Choroid plexus epithelial cell (primary cell): ENCODE measurements around the gene GRB10.

Source experiments
- DNase-seq: peaks from one replicate; pipeline ENCODE4 v3.0.0-alpha.2; 2010; ENCODE audit warnings: low read depth
- H3K4me3 ChIP-seq: 2 replicates; pipeline ENCODE4 v1.5.1; 2011; ENCODE audit warnings: low read depth, mild to moderate bottlenecking, control low read depth, low read length, moderate library complexity
- TF ChIP-seq, protein P1 (sequence below): conservative IDR thresholded peaks from 2 replicates; pipeline ENCODE4 v1.5.1; 2011; ENCODE audit warnings: low read depth, mild to moderate bottlenecking, control low read depth, inconsistent platforms, low read length, moderate library complexity

GRB10 gene

DNA sequence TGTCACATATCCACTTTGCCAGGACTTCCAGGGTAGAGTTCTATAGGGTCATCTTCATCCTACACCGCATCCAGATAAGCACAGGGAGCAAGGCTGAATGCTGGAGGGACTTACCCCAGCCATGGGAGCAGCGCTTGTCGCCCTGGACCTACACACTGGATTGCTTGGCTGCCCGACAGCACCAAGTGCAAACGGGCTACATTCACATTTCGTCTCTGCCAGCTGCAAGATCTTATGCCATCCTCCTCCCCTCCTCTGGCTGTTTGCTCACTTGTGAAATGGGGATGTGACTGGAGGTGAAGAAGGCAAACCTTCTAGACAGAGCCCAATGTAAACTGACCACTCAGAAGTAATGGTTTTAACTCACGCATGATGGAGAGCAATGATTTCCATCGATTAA, 218.5 kb downstream of the GRB10 start:
- TF ChIP-seq, protein P1, sequence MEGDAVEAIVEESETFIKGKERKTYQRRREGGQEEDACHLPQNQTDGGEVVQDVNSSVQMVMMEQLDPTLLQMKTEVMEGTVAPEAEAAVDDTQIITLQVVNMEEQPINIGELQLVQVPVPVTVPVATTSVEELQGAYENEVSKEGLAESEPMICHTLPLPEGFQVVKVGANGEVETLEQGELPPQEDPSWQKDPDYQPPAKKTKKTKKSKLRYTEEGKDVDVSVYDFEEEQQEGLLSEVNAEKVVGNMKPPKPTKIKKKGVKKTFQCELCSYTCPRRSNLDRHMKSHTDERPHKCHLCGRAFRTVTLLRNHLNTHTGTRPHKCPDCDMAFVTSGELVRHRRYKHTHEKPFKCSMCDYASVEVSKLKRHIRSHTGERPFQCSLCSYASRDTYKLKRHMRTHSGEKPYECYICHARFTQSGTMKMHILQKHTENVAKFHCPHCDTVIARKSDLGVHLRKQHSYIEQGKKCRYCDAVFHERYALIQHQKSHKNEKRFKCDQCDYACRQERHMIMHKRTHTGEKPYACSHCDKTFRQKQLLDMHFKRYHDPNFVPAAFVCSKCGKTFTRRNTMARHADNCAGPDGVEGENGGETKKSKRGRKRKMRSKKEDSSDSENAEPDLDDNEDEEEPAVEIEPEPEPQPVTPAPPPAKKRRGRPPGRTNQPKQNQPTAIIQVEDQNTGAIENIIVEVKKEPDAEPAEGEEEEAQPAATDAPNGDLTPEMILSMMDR: no peak
- no peak overlapping the region for H3K4me3 ChIP-seq
- no peak for DNase-seq

DNA sequence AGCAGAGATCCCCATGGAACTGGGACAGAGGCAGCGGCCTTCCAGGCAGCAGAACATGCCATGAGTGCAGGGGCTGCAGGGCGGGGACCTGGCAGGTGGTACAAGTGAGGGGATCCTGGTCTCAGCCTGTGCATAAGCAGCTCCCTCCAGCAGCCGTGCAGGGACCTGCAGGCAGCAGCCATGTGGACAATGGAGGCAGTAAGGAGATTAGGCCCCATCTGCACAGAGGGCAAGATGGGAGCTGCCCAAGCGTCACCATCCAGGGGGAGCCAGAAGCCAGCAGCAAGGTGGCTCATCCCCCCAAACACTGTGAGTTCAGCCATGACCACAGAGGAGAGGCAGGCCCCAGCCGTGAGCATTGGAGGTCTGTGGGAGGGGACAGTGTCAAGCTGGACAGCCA, 220.6 kb downstream of the GRB10 start:
- TF ChIP-seq, protein P1: no peak
- H3K4me3 ChIP-seq: no peak overlapping the region
- DNase-seq: no peak

DNA sequence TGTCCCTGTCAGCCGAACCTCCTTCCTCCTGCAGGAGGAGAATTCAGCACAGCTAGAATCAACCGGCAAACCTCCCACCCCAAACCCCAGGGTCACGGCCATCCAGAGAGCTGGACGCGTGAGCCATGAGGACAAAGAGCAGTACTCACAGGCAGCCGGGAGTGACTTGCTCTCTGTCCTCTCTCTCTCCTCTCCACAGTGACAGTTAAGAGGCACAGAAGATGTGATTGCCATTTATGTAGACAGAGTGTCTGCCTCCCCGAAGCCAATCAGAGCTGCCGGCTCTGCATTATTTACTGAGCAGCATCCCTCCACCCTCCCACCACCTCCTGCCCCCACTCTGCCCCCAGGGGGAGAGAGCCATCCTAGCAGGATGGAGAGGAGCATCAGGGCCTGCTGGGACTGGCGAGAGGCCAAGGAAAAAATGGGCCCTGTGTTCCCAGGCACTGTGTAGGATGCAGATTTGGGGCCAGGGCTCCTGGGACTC, 221.8 kb downstream of the GRB10 start:
- H3K4me3 ChIP-seq: no peak overlapping the region
- no peak for DNase-seq
- TF ChIP-seq, protein P1: no peak

DNA sequence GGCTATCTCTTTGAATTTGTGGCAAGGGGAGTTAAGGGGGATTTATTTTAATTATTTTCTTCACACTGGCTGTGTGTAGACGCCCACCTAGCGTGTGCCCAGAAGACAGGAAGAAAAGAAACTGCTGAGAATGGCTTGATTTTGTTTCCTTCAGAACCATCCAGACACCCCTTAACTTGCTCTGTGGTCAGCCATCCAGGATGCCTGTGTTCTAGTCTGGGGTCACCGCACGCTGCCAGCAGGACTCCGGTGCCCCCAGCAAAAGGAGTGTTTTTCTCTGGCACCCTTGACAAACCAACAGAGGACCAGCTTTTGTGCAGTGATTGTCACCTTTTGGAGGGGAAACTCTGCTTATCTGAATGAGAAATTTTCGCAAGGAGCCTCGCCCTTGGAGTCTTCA, 222.8 kb downstream of the GRB10 start:
- TF ChIP-seq, protein P1: no peak
- H3K4me3 ChIP-seq: no peak overlapping the region
- DNase-seq: no peak

DNA sequence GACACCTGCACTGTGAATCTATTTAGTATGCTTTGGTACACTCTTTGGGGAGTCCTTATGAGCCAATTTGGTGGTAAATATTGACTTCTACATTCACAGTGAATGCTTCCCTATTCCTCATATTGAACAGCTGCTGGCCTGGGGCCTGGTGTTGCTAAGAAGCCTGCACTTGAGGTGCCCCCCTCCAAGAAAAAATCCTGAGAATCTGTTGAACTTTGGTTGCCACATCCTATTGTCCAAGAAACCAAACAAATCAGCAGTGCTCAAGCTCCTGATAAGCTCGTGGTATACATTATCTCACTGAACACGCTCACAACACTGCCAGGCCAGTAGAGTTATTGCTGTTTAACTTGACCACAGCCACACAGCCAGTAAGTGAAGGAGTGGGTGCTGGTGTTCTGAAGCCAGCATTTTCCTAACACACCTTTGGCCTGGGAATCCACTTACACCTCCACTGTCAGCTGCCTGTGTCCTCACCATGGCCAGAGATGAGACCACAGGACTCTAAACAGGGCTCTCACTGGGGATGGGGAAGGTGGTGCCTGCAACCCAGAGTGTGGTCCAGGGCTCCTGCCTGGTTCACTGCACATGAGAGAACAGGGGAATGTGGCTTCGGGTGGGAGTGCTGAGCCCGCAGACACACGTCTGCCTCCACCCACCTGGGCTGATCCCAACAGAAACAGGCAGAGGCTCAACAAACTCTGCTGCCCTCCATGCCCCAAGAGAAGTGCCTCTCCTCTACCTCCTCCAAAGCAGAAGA, 224.2 kb downstream of the GRB10 start:
- H3K4me3 ChIP-seq: no peak overlapping the region
- DNase-seq: no peak
- TF ChIP-seq, protein P1: no peak

DNA sequence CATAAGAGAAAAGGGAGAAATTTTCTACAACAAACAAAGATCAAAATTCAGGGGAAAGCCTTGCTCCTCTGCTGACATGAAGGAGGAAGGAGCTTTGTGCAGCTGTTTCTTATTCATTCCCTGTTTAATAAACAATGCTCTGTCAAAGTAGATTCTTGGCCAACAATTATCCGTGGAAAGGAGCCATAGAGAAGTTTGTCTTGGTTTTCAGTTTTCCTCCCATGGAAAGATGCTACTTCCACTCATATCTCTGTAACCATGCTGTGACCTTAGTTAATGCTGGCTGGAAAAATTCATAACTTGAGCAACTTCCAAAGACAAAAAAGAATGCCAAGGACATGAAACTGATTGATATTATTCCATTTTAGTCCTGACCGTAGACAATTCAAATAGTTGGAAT, 225.6 kb downstream of the GRB10 start:
- TF ChIP-seq, protein P1: no peak
- no peak overlapping the region for H3K4me3 ChIP-seq
- no peak for DNase-seq
